Measurements from ENCODE around the gene ARMS2. TPM values are rescaled to one million over a fixed set of nuclear protein-coding genes. Genes with fewer than 3 reads are reported as not detected.

The ARMS2 gene
- total and polyA plus RNA-seq, 2 of the 13 experiments (the other 11 are each of a cell fraction or from before 2014, with no cell fraction given) = not detected

DNA sequence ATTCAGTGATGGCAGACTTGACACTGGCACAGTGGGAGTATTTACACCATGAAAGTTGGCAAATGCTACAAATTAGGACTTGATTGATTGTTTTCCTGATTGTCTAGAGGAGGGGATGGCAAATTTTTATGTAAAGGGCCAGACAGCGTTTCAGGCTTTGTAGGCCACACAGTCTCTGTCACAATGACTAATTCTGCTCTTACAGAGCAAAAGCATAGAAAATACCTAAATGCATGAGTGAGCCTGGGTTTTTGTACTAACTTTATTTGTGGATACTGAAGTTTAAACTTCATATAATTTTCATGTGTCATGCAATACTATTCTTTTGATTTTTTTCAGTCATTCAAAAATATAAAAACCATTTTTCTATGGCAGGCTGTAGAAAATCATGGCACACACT, 9.0 kb upstream of the ARMS2 start (continued):
- TF ChIP-seq, protein P1, sequence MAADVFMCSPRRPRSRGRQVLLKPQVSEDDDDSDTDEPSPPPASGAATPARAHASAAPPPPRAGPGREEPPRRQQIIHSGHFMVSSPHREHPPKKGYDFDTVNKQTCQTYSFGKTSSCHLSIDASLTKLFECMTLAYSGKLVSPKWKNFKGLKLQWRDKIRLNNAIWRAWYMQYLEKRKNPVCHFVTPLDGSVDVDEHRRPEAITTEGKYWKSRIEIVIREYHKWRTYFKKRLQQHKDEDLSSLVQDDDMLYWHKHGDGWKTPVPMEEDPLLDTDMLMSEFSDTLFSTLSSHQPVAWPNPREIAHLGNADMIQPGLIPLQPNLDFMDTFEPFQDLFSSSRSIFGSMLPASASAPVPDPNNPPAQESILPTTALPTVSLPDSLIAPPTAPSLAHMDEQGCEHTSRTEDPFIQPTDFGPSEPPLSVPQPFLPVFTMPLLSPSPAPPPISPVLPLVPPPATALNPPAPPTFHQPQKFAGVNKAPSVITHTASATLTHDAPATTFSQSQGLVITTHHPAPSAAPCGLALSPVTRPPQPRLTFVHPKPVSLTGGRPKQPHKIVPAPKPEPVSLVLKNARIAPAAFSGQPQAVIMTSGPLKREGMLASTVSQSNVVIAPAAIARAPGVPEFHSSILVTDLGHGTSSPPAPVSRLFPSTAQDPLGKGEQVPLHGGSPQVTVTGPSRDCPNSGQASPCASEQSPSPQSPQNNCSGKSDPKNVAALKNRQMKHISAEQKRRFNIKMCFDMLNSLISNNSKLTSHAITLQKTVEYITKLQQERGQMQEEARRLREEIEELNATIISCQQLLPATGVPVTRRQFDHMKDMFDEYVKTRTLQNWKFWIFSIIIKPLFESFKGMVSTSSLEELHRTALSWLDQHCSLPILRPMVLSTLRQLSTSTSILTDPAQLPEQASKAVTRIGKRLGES (CRISPR knock-in tag; IDR thresholded peaks at IDR 0.05; ENCODE audit: borderline replicate concordance) = no peak
- TF ChIP-seq TAF1 (CRISPR knock-in tag; IDR thresholded peaks at IDR 0.05) = no peak
- no peak for TF ChIP-seq NR2C2 (CRISPR knock-in tag; IDR thresholded peaks at IDR 0.05; ENCODE audit: borderline replicate concordance)
- no peak for TF ChIP-seq RNF2 (conservative IDR thresholded peaks at IDR 0.05; ENCODE audit: low read depth)
- TF ChIP-seq ZKSCAN5 (CRISPR knock-in tag; IDR thresholded peaks at IDR 0.05) = no peak

DNA sequence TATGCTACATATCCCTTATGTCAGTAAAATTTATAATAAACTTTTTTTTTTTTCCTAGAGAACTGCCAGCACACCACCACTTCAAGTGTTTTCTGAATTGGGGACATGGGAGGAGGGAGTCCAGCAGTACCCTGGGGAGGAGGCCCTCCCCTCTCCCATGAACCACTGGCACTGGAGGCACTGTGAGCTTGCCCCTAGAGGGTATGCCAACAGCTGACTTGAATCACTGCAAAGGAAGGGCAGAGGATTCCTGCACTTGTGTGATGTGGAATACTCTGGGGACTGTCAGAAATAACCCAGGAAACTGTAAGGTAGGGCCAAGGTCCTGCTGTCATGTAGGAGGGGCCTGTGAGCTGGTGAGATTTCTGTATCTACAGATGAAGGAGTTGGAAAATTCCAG, 8.5 kb upstream of the ARMS2 start:
- intact Hi-C loops (cut with micrococcal nuclease; ENCODE audit: unreplicated experiment) (loop anchor here (10.0 kb wide), 1 partner anchor 119 kb away; the partner anchor contains the start of gene DMBT1), in situ Hi-C loops (cut with HindIII; ENCODE audit: extremely low pct_ligation_motif_present, low pct_unique_long_range_greater_than_20kb) (no loop called here)
- CTCF ChIA-PET (ENCODE audit: low intra/inter-chr PET ratio, low total read pairs) = no interaction called here
- no peak for ATAC-seq
- H3K4me3 ChIP-seq (replicated peaks in 1 of 3; ENCODE audit: insufficient read depth in 1 of 3, low read depth in 2 of 3, low read length in 3 of 3) = no peak overlapping the region
- H2AFZ ChIP-seq (ENCODE audit: low read length) = no peak overlapping the region
- FAIRE-seq = no peak
- no peaks in the 10 kb centered on the region for H4K20me1 ChIP-seq (ENCODE audit: insufficient read depth, low read length)
- peaks cover 0 to 25% of the 10 kb centered on the region in 2 experiments; a peak in 3 of 5 replicates for H3K27me3 ChIP-seq (ENCODE audit: control insufficient read depth in 1 of 2, insufficient read depth in 2 of 2, low read length in 2 of 2)
- H3K4me2 ChIP-seq (ENCODE audit: low read depth, low read length) = no peak overlapping the region
- POLR2A ChIA-PET = no interaction called here
- H3K79me2 ChIP-seq (ENCODE audit: insufficient read depth, low read length) = no peaks in the 10 kb centered on the region
- H3K27ac ChIP-seq (ENCODE audit: extremely low read length, insufficient read depth, low read length) = no peak overlapping the region
- H3K9me3 ChIP-seq (ENCODE audit: low read length) = no peaks in the 10 kb centered on the region
- DNase-seq (ENCODE audit: low spot score) = no peak
- H3K36me3 ChIP-seq (replicated peaks in 1 of 2; ENCODE audit: control insufficient read depth in 1 of 2, insufficient read depth in 2 of 2, low read length in 2 of 2) = no peaks in the 10 kb centered on the region
- H3K9ac ChIP-seq (ENCODE audit: insufficient read depth, low read depth, low read length) = no peak overlapping the region
- no TSS peak for BruUV-seq (replicated peaks)
- peaks cover 13% of the 10 kb centered on the region for H3K4me1 ChIP-seq (ENCODE audit: insufficient read depth, low read length)
- TF ChIP-seq MYC (CRISPR knock-in tag; IDR thresholded peaks at IDR 0.05; ENCODE audit: borderline replicate concordance) (no peak), ZNF431 (CRISPR knock-in tag; IDR thresholded peaks at IDR 0.05; ENCODE audit: borderline replicate concordance, low read depth) (no peak), ERF (CRISPR knock-in tag; IDR thresholded peaks at IDR 0.05) (no peak), ZNF501 (CRISPR knock-in tag; IDR thresholded peaks at IDR 0.05) (no peak), ZFP36L1 (CRISPR knock-in tag; IDR thresholded peaks at IDR 0.05) (no peak), IKZF4 (CRISPR knock-in tag; IDR thresholded peaks at IDR 0.05; ENCODE audit: borderline replicate concordance, low read depth, not compliant biosample characterization) (no peak), FOXA3 (CRISPR knock-in tag; IDR thresholded peaks at IDR 0.05) (no peak), MBNL3 (CRISPR knock-in tag; conservative IDR thresholded peaks at IDR 0.05) (no peak), ISL2 (CRISPR knock-in tag; IDR thresholded peaks at IDR 0.05) (no peak), KDM4B (CRISPR knock-in tag; IDR thresholded peaks at IDR 0.05) (no peak)
- TF ChIP-seq, protein P2, sequence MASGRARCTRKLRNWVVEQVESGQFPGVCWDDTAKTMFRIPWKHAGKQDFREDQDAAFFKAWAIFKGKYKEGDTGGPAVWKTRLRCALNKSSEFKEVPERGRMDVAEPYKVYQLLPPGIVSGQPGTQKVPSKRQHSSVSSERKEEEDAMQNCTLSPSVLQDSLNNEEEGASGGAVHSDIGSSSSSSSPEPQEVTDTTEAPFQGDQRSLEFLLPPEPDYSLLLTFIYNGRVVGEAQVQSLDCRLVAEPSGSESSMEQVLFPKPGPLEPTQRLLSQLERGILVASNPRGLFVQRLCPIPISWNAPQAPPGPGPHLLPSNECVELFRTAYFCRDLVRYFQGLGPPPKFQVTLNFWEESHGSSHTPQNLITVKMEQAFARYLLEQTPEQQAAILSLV (CRISPR knock-in tag; IDR thresholded peaks at IDR 0.05; ENCODE audit: borderline replicate concordance) = no peak
- TF ChIP-seq, protein P3, sequence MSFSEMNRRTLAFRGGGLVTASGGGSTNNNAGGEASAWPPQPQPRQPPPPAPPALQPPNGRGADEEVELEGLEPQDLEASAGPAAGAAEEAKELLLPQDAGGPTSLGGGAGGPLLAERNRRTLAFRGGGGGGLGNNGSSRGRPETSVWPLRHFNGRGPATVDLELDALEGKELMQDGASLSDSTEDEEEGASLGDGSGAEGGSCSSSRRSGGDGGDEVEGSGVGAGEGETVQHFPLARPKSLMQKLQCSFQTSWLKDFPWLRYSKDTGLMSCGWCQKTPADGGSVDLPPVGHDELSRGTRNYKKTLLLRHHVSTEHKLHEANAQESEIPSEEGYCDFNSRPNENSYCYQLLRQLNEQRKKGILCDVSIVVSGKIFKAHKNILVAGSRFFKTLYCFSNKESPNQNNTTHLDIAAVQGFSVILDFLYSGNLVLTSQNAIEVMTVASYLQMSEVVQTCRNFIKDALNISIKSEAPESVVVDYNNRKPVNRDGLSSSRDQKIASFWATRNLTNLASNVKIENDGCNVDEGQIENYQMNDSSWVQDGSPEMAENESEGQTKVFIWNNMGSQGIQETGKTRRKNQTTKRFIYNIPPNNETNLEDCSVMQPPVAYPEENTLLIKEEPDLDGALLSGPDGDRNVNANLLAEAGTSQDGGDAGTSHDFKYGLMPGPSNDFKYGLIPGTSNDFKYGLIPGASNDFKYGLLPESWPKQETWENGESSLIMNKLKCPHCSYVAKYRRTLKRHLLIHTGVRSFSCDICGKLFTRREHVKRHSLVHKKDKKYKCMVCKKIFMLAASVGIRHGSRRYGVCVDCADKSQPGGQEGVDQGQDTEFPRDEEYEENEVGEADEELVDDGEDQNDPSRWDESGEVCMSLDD (CRISPR knock-in tag; IDR thresholded peaks at IDR 0.05; ENCODE audit: borderline replicate concordance) = no peak
- TF ChIP-seq, protein P4, sequence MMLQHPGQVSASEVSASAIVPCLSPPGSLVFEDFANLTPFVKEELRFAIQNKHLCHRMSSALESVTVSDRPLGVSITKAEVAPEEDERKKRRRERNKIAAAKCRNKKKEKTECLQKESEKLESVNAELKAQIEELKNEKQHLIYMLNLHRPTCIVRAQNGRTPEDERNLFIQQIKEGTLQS (CRISPR knock-in tag; IDR thresholded peaks at IDR 0.05) = no peak

Data from HepG2 (cell line).